Neuronal stem cell (in vitro differentiated cells): Measurements from ENCODE around the gene CSF3R.

Source experiments
- DNase-seq: peaks from one replicate; pipeline ENCODE4 v3.0.0-alpha.2; 2013; ENCODE audit warnings: low spot score
- H2AFZ ChIP-seq: one replicate; pipeline ENCODE4 v1.6.1; 2013; ENCODE audit warnings: mild to moderate bottlenecking, low read length, inconsistent platforms
- H2AK5ac ChIP-seq: 2 replicates; pipeline ENCODE4 v1.6.1; 2013; ENCODE audit warnings: low read depth, mild to moderate bottlenecking, inconsistent platforms, low read length, moderate library complexity, mixed read lengths
- H2BK120ac ChIP-seq: 2 replicates; pipeline ENCODE4 v1.6.1; 2013; ENCODE audit warnings: low read depth, mild to moderate bottlenecking, inconsistent platforms, low read length, moderate library complexity, mixed read lengths
- H2BK12ac ChIP-seq: one replicate; pipeline ENCODE4 v1.6.1; 2013; ENCODE audit warnings: low read length, inconsistent platforms
- H2BK15ac ChIP-seq: 2 replicates; pipeline ENCODE4 v1.6.1; 2013; ENCODE audit warnings: mild to moderate bottlenecking, low read length, inconsistent platforms, mixed read lengths
- H2BK5ac ChIP-seq: one replicate; pipeline ENCODE4 v1.6.1; 2013; ENCODE audit warnings: inconsistent platforms, mild to moderate bottlenecking, low read length, moderate library complexity
- H3K14ac ChIP-seq: one replicate; pipeline ENCODE4 v1.6.1; 2013; ENCODE audit warnings: low read length, inconsistent platforms
- H3K18ac ChIP-seq: 2 replicates; pipeline ENCODE4 v1.6.1; 2013; ENCODE audit warnings: low read length, inconsistent platforms
- H3K23ac ChIP-seq: 2 replicates; pipeline ENCODE4 v1.6.1; 2013; ENCODE audit warnings: low read depth, mild to moderate bottlenecking, mixed read lengths, low read length, inconsistent platforms; ENCODE audit not compliant: poor library complexity
- H3K27ac ChIP-seq: replicated peaks from 3 replicates; pipeline ENCODE4 v1.5.1; 2013; ENCODE audit warnings: low read length, inconsistent platforms
- H3K27me3 ChIP-seq, 3 experiments: 2 replicates each; pipeline ENCODE4 v1.6.1; 2013; ENCODE audit warnings: low read length in 3 of 3, mild to moderate bottlenecking in 2 of 3, inconsistent platforms in 1 of 3, low read depth in 1 of 3, mixed read lengths in 1 of 3, moderate library complexity in 1 of 3; ENCODE audit not compliant: control insufficient read depth in 3 of 3, insufficient read depth in 3 of 3
- H3K36me3 ChIP-seq, 2 donors: replicated peaks in 1 of 2; 2 replicates each; pipeline ENCODE4 v1.6.1; 2013; ENCODE audit warnings: low read length in 2 of 2; ENCODE audit not compliant: control insufficient read depth in 2 of 2, insufficient read depth in 2 of 2
- H3K4ac ChIP-seq: 2 replicates; pipeline ENCODE4 v1.6.1; 2013; ENCODE audit warnings: inconsistent platforms, mild to moderate bottlenecking, low read length, moderate library complexity
- H3K4me1 ChIP-seq, 2 donors: 1 replicate in 1 of 2; 2 replicates in 1 of 2; pipeline ENCODE4 v1.6.1; 2013; ENCODE audit warnings: low read length in 2 of 2, low read depth in 1 of 2; ENCODE audit not compliant: control insufficient read depth in 2 of 2, insufficient read depth in 1 of 2
- H3K4me2 ChIP-seq: one replicate; pipeline ENCODE4 v1.6.1; 2013; ENCODE audit warnings: mild to moderate bottlenecking, low read length, inconsistent platforms; ENCODE audit not compliant: insufficient read depth, poor library complexity, severe bottlenecking
- H3K4me3 ChIP-seq, 2 donors: 2 replicates each; pipeline ENCODE4 v1.5.1; 2013; ENCODE audit warnings: low read length in 2 of 2, mild to moderate bottlenecking in 2 of 2, inconsistent platforms in 1 of 2, moderate library complexity in 1 of 2
- H3K79me1 ChIP-seq: one replicate; pipeline ENCODE4 v1.6.1; 2013; ENCODE audit warnings: low read depth, mild to moderate bottlenecking, inconsistent platforms, low read length, moderate library complexity
- H3K9ac ChIP-seq: one replicate; pipeline ENCODE4 v1.6.1; 2013; ENCODE audit warnings: mild to moderate bottlenecking, low read depth, low read length, inconsistent platforms; ENCODE audit not compliant: poor library complexity
- H3K9me3 ChIP-seq, 2 donors: replicated peaks in 1 of 2; 2 replicates each; pipeline versions ENCODE3 to v1.6.1; 2013; ENCODE audit warnings: low read length in 2 of 2, mild to moderate bottlenecking in 2 of 2, inconsistent platforms in 1 of 2, low read depth in 1 of 2, mixed read lengths in 1 of 2, moderate library complexity in 1 of 2; ENCODE audit not compliant: control insufficient read depth in 2 of 2, insufficient read depth in 1 of 2
- H4K8ac ChIP-seq: one replicate; pipeline ENCODE4 v1.6.1; 2013; ENCODE audit warnings: low read depth, mild to moderate bottlenecking, inconsistent platforms, low read length, moderate library complexity
- H4K91ac ChIP-seq: one replicate; pipeline ENCODE4 v1.6.1; 2013; ENCODE audit warnings: low read length, low read depth, mild to moderate bottlenecking, inconsistent platforms; ENCODE audit not compliant: poor library complexity
- WGBS, 2 donors: extraction: QIAGEN DNeasy Blood & Tissue Kit; methylation state at CpG; one replicate each; pipeline ENCODE4 v1.1.7; 2013; ENCODE audit warnings: missing lambda C conversion rate in 2 of 2, mixed read lengths in 1 of 2; ENCODE audit not compliant: insufficient read length in 2 of 2, insufficient replicate concordance in 1 of 2; ENCODE audit errors: extremely low coverage in 2 of 2; 5-methylcytosine and 5-hydroxymethylcytosine counted together

Gene CSF3R

GRCh38 chr1:36446746-36447145 is 36.0 kb downstream of the CSF3R start:
- no peak overlapping the region for H2BK12ac ChIP-seq
- H4K91ac ChIP-seq: no peak overlapping the region
- H3K9me3 ChIP-seq: no peaks in the 10 kb centered on the region
- H3K27ac ChIP-seq: no peak overlapping the region
- H2AFZ ChIP-seq: no peak overlapping the region
- no peak overlapping the region for H3K4ac ChIP-seq
- no peak overlapping the region for H2AK5ac ChIP-seq
- H3K79me1 ChIP-seq: no peaks in the 10 kb centered on the region
- no peak overlapping the region for H2BK15ac ChIP-seq
- peaks cover 2 to 5% of the 10 kb centered on the region in 2 donors for H3K4me1 ChIP-seq
- no peaks in the 10 kb centered on the region for H3K27me3 ChIP-seq
- DNase-seq: no peak
- no peak overlapping the region for H3K4me2 ChIP-seq
- H3K14ac ChIP-seq: no peak overlapping the region
- no peak overlapping the region for H2BK5ac ChIP-seq
- H3K9ac ChIP-seq: no peak overlapping the region
- WGBS, 2 donors: no CpG with 5 or more reads among the region's 5 CpGs
- H2BK120ac ChIP-seq: no peak overlapping the region
- no peak overlapping the region for H3K23ac ChIP-seq
- H3K36me3 ChIP-seq: no peaks in the 10 kb centered on the region
- no peak overlapping the region for H3K4me3 ChIP-seq
- no peak overlapping the region for H4K8ac ChIP-seq
- no peak overlapping the region for H3K18ac ChIP-seq

- Histone ChIP-seq H2BK5ac (no peak overlapping the region), H3K4me3 (no peak overlapping the region), H2AK5ac (no peak overlapping the region), H3K9me3 (no peaks in the 10 kb centered on the region), H2BK15ac (no peak overlapping the region), H3K4ac (no peak overlapping the region), H3K4me1 (peaks cover 2 to 5% of the 10 kb centered on the region in 2 donors), H4K8ac (no peak overlapping the region), H3K18ac (no peak overlapping the region), H3K9ac (no peak overlapping the region), H2BK12ac (no peak overlapping the region), H3K36me3 (no peaks in the 10 kb centered on the region), H3K79me1 (no peaks in the 10 kb centered on the region), H3K27ac (no peak overlapping the region), H3K23ac (no peak overlapping the region), H3K14ac (no peak overlapping the region), H4K91ac (no peak overlapping the region), H2BK120ac (no peak overlapping the region), H2AFZ (no peak overlapping the region), H3K4me2 (no peak overlapping the region), H3K27me3 (no peaks in the 10 kb centered on the region)
- no peak for DNase-seq
- no CpG with 5 or more reads among the region's 8 CpGs for WGBS, 2 donors
Observed at GRCh38 chr1:36446271-36446670, 36.4 kb downstream of the CSF3R start.

DNA sequence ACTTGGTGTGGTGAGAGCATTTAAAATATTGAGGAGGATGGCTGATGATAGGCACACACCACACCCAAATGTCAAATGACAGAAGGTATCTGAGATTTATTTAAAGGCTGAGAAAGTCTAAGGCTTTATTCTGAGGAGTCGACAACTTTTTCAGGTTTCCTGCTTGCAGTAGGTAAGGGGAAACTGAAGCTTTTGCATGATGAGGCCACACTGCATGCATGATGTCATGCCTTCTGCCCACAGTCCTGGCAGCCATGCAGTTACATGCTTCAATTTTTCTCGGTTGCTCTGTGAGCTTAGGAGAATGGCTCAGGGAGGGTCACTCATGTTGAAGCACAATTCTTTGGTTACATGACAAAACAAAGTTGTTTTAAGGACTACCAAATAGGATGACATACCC is 39.4 kb downstream of the CSF3R start:
- Histone ChIP-seq H3K4me1 (peaks cover 4 to 5% of the 10 kb centered on the region in 2 donors), H2AFZ (no peak overlapping the region), H3K14ac (no peak overlapping the region), H2BK15ac (no peak overlapping the region), H3K9me3 (no peaks in the 10 kb centered on the region), H3K27ac (no peak overlapping the region), H2BK12ac (no peak overlapping the region), H4K8ac (no peak overlapping the region), H3K36me3 (peaks cover 0 to 7% of the 10 kb centered on the region in 2 donors), H3K4ac (no peak overlapping the region), H2BK5ac (no peak overlapping the region), H2AK5ac (no peak overlapping the region), H3K27me3 (no peaks in the 10 kb centered on the region), H2BK120ac (no peak overlapping the region), H3K23ac (no peak overlapping the region), H3K4me3 (no peak overlapping the region), H3K18ac (no peak overlapping the region), H3K79me1 (no peaks in the 10 kb centered on the region), H4K91ac (no peak overlapping the region), H3K4me2 (no peak overlapping the region), H3K9ac (no peak overlapping the region)
- DNase-seq: no peak
- WGBS, 2 donors: no CpG with 5 or more reads among the region's 2 CpGs

GRCh38 chr1:36442337-36442736 is 40.4 kb downstream of the CSF3R start:
- Histone ChIP-seq H3K23ac (no peak overlapping the region), H4K91ac (no peak overlapping the region), H3K4me3 (no peak overlapping the region), H2BK5ac (no peak overlapping the region), H2BK120ac (no peak overlapping the region), H3K27ac (no peak overlapping the region), H3K14ac (no peak overlapping the region), H3K4ac (no peak overlapping the region), H2AFZ (no peak overlapping the region), H2AK5ac (no peak overlapping the region), H3K9ac (no peak overlapping the region), H3K27me3 (no peaks in the 10 kb centered on the region), H2BK12ac (no peak overlapping the region), H3K18ac (no peak overlapping the region), H3K4me1 (peaks cover 4 to 5% of the 10 kb centered on the region in 2 donors), H3K79me1 (no peaks in the 10 kb centered on the region), H3K4me2 (no peak overlapping the region), H4K8ac (no peak overlapping the region), H3K36me3 (peaks cover 0 to 13% of the 10 kb centered on the region in 2 donors), H3K9me3 (no peaks in the 10 kb centered on the region), H2BK15ac (no peak overlapping the region)
- no peak for DNase-seq
- WGBS, 2 donors: no CpG with 5 or more reads among the region's 3 CpGs
